Heart left ventricle (tissue), 16 donors: ENCODE results near the gene GPR12. TPM values are rescaled to one million over a fixed set of nuclear protein-coding genes. Genes with fewer than 3 reads are reported as not detected.
A peak's percentile ranks its signal among the peaks of the same experiment; 100 is the strongest.

Experiments used
- ATAC-seq, 4 donors: fragments of 200-7000 bp; cut with Tn5 transposase; one replicate each; pipeline ENCODE4 v1.9.1; 2020 to 2022; ENCODE audit warnings: moderate library complexity in 4 of 4, mild to moderate bottlenecking in 3 of 4, moderate number of reproducible peaks in 1 of 4
- DNase-seq, 5 donors: peaks; one replicate each; pipeline ENCODE4 v3.0.0-alpha.2; 2020
- H3K27ac ChIP-seq, 12 donors: fragments of 200-600 bp; sonication (generic) in 4 of 12; one replicate each; pipeline versions ENCODE4 v1.5.0 to v1.8.0; 2016 to 2022; ENCODE audit warnings: mild to moderate bottlenecking in 2 of 12
- H3K27me3 ChIP-seq, 9 donors: fragments of 200-600 bp; sonication (generic) in 2 of 9; one replicate each; pipeline versions ENCODE4 v1.5.1 to v1.8.0; 2016 to 2022; ENCODE audit warnings: mild to moderate bottlenecking in 3 of 9
- H3K36me3 ChIP-seq, 9 donors: fragments of 200-600 bp; sonication (generic) in 2 of 9; one replicate each; pipeline versions ENCODE4 v1.5.0 to v1.8.0; 2018 to 2022; ENCODE audit warnings: mild to moderate bottlenecking in 2 of 9
- H3K4me1 ChIP-seq, 12 donors: fragments of 200-600 bp; sonication (generic) in 4 of 12; one replicate each; pipeline versions ENCODE4 v1.5.0 to v1.8.0; 2016 to 2022; ENCODE audit warnings: mild to moderate bottlenecking in 3 of 12
- H3K4me3 ChIP-seq, 12 donors: fragments of 200-600 bp; sonication (generic) in 4 of 12; one replicate each; pipeline versions ENCODE4 v1.5.0 to v1.8.0; 2017 to 2022; ENCODE audit warnings: mild to moderate bottlenecking in 9 of 12, moderate library complexity in 4 of 12
- H3K9me3 ChIP-seq, 12 donors: fragments of 200-600 bp; sonication (generic) in 4 of 12; one replicate each; pipeline versions ENCODE4 v1.5.0 to v1.8.0; 2016 to 2022; ENCODE audit warnings: mild to moderate bottlenecking in 1 of 12
- CTCF ChIP-seq, 12 donors: fragments of 200-600 bp; sonication (generic) in 4 of 12; IDR thresholded peaks; one replicate each; pipeline versions ENCODE4 v1.5.0 to v1.8.0; 2018 to 2022; ENCODE audit warnings: antibody characterized with exemption in 12 of 12, mild to moderate bottlenecking in 5 of 12
- POLR2A ChIP-seq, 2 donors: fragments of 450-650 bp; IDR thresholded peaks; one replicate each; pipeline ENCODE4 v1.6.1; 2017; ENCODE audit warnings: antibody characterized with exemption in 2 of 2, mild to moderate bottlenecking in 2 of 2, moderate library complexity in 2 of 2
- WGBS, 4 donors: extraction: QIAGEN DNeasy Blood & Tissue Kit in 2 of 4; methylation state at CpG; one replicate each; pipeline versions ENCODE4 v1.1.5 to v1.1.7; 2013 to 2018; 5-methylcytosine and 5-hydroxymethylcytosine counted together
- intact Hi-C, 10 donors: fragments of 100-400 bp; cut with DNase I; formaldehyde crosslinking; loops; one replicate each; pipeline versions ENCODE4 v1.11.1 to v1.14.2; 2022
- polyA plus RNA-seq, 2 donors: library from polyadenylated mRNA; stranded (reverse); fragments of 200-250 nt; gene quantifications; one replicate each; pipeline ENCODE4 v1.2.3, GENCODE V29; 2013
- total RNA-seq, 9 donors: library from RNA; depleted of rRNA in 2 of 9; stranded (reverse); fragments of >200 nt in 2 of 9; fragmentation: NEBNext Ultra II Directional in 3 of 9; extraction: Animal tissue kit (Norgen Biotek cat#: 25700) in 3 of 9; gene quantifications; one replicate each; pipeline versions ENCODE4 v1.1.0 to v1.2.4, GENCODE V29; 2016 to 2023
- donor health status: ischemic (EF 13 %, LVEDD 7.1; RV severe dilation, severe dysfunction).
- donor health status: healthy with polysubstance abuse.
- donor health status: DM: no; HTN: yes; CAD: no.
- donor health status: DM: no; HTN: no; CAD: no.
- donor health status: ischemic (EF 25% LVEDD 6.9; RV normal size, moderate dysfunction).
- donor health status: ischemic (EF 25% LVEDD 5.7; RV mildly dilated, moderate dysfunction).
- donor health status: healthy.
- donor health status: DM: yes; HTN: yes; CAD: no.
- donor health status: ischemic (EF 35%, LVEDD 5.7; RV mildly dilated, moderate dysfunction).
- donor health status: nonischemic (EF 11% LVEDD 7.7; RV severe dilation, severe dysfunction).
- donor health status: DM: yes; HTN: yes; CAD: no.
- donor health status: PGD.
- donor health status: ischemic (EF 29% LVEDD 5.4; RV normal size, mild dysfunction).
- donor health status: nonischemic (EF 23%, LVEDD 6.1; RV moderate dilation, normal function).

GPR12 gene
- total and polyA plus RNA-seq, 11 donors: 0.01 to 0.20 (median 0.15) TPM; not detected in 4

- H3K27ac ChIP-seq: no peak overlapping the region
- no peak for DNase-seq
- no peaks in the 10 kb centered on the region for H3K36me3 ChIP-seq
- WGBS, 4 donors: 58 to 71% (median 61%) methylated on average over 10 to 13 of the region's 13 CpGs
- H3K4me1 ChIP-seq: no peaks in the 10 kb centered on the region
- no peak for ATAC-seq
- H3K4me3 ChIP-seq: no peak overlapping the region
- TF ChIP-seq POLR2A (IDR thresholded peaks at IDR 0.05): no peak
- no peak for TF ChIP-seq CTCF (IDR thresholded peaks at IDR 0.05)
- H3K27me3 ChIP-seq: peaks cover 0 to 16% (median 0%) of the 10 kb centered on the region in 9 donors
- H3K9me3 ChIP-seq: peaks cover 0 to 9% (median 0%) of the 10 kb centered on the region in 12 donors
- intact Hi-C loops: loop anchor here in 1 of 10 donors (2.0 kb wide), 1 partner anchor 163 kb away; no protein-coding TSS in a partner anchor
These were observed 50.4 kb downstream of the GPR12 start for GRCh38 chr13:26710166-26710565.

GRCh38 chr13:26709461-26709860 lies 51.1 kb downstream of the GPR12 start:
- no peak for TF ChIP-seq POLR2A (IDR thresholded peaks at IDR 0.05)
- TF ChIP-seq CTCF (IDR thresholded peaks at IDR 0.05): no peak
- DNase-seq (no peak), ATAC-seq (no peak)
- H3K27me3 ChIP-seq: peaks cover 0 to 16% (median 0%) of the 10 kb centered on the region in 9 donors
- intact Hi-C loops: loop anchor here in 5 of 10 donors (2.0 to 5.0 kb wide), 4 partner anchors 163 to 223 kb away; no protein-coding TSS in a partner anchor
- no peak overlapping the region for H3K27ac ChIP-seq
- WGBS, 4 donors: 74 to 82% (median 75%) methylated on average over 7 of the region's 7 CpGs
- H3K4me1 ChIP-seq: no peaks in the 10 kb centered on the region
- no peaks in the 10 kb centered on the region for H3K36me3 ChIP-seq
- peaks cover 0 to 9% (median 0%) of the 10 kb centered on the region in 12 donors for H3K9me3 ChIP-seq
- no peak overlapping the region for H3K4me3 ChIP-seq

DNA sequence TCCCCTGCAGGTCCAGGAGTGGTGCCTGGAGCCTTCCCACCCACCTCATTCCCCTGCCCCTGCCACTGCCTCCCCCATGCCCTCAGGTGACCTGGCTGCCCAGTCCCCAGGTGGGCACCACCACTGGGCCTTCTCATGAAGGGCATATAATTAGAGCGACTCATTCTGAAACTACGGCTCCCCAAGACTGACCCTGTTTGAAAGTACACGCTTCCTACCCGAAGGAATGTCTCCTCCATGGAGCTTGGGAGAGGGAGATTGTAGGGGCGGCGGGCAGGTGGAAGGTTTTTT lies 52.6 kb downstream of the GPR12 start:
- no peak for ATAC-seq
- no peaks in the 10 kb centered on the region for H3K4me1 ChIP-seq
- DNase-seq: no peak
- no peak overlapping the region for H3K4me3 ChIP-seq
- TF ChIP-seq CTCF (IDR thresholded peaks at IDR 0.05) (peak in 1 of 12 donors; percentile 24), POLR2A (IDR thresholded peaks at IDR 0.05) (no peak)
- WGBS, 4 donors: 79 to 86% (median 82%) methylated on average over 6 of the region's 6 CpGs
- H3K9me3 ChIP-seq: peaks cover 0 to 9% (median 0%) of the 10 kb centered on the region in 12 donors
- intact Hi-C loops: loop anchor here in 5 of 10 donors (1.0 to 5.0 kb wide), 6 partner anchors 164 to 224 kb away; no protein-coding TSS in a partner anchor
- no peaks in the 10 kb centered on the region for H3K36me3 ChIP-seq
- H3K27me3 ChIP-seq: peaks cover 0 to 16% (median 0%) of the 10 kb centered on the region in 9 donors
- no peak overlapping the region for H3K27ac ChIP-seq

GRCh38 chr13:26707122-26708006 lies 53.2 kb downstream of the GPR12 start:
- Histone ChIP-seq H3K27me3 (peaks cover 0 to 16% (median 0%) of the 10 kb centered on the region in 9 donors), H3K9me3 (peaks cover 0 to 10% (median 0%) of the 10 kb centered on the region in 12 donors), H3K36me3 (no peaks in the 10 kb centered on the region), H3K27ac (no peak overlapping the region), H3K4me3 (no peak overlapping the region), H3K4me1 (no peaks in the 10 kb centered on the region)
- intact Hi-C loops: loop anchor here (1.0 to 5.0 kb wide), 9 partner anchors 165 to 225 kb away; no protein-coding TSS in a partner anchor
- ATAC-seq (peak; percentile 75 to 85 (median 82)), DNase-seq (peak in 2 of 5 donors; percentile 33 to 42)
- WGBS, 4 donors: 45 to 49% (median 48%) methylated on average over 13 of the region's 13 CpGs
- peak; percentile 40 to 73 (median 64) for TF ChIP-seq CTCF (IDR thresholded peaks at IDR 0.05)
- TF ChIP-seq POLR2A (IDR thresholded peaks at IDR 0.05): no peak
